Nephron (organoid): ENCODE results near the gene LAMA5.

Experiments used
- H3K27ac Mint-ChIP-seq, 3 experiments: 2 replicates each; pipeline ENCODE4 v1.8.0; 2020; ENCODE audit warnings: mixed read lengths in 3 of 3, mild to moderate bottlenecking in 2 of 3, moderate library complexity in 1 of 3
- H3K27me3 Mint-ChIP-seq: 2 replicates; pipeline ENCODE4 v1.8.0; 2021; ENCODE audit warnings: low read depth, mild to moderate bottlenecking, moderate library complexity, mixed read lengths
- H3K36me3 Mint-ChIP-seq: 2 replicates; pipeline ENCODE4 v1.8.0; 2020; ENCODE audit warnings: low read depth, mixed read lengths
- H3K4me1 Mint-ChIP-seq: 2 replicates; pipeline ENCODE4 v1.8.0; 2020; ENCODE audit warnings: mixed read lengths
- H3K4me3 Mint-ChIP-seq, 3 experiments: 2 replicates each; pipeline ENCODE4 v1.8.0; 2020; ENCODE audit warnings: mild to moderate bottlenecking in 3 of 3, mixed read lengths in 3 of 3, moderate library complexity in 2 of 3
- H3K9me3 Mint-ChIP-seq: 2 replicates; pipeline ENCODE4 v1.8.0; 2020; ENCODE audit warnings: mixed read lengths
- CTCF ChIP-seq, 3 experiments: fragments of 200-600 bp; sonication (generic); IDR thresholded peaks; one replicate each; pipeline ENCODE4 v1.5.0; 2021; ENCODE audit warnings: antibody characterized with exemption in 3 of 3; ENCODE audit not compliant: unreplicated experiment in 3 of 3

LAMA5 gene

GRCh38 chr20:62368976-62369814 lies 2.1 kb upstream of the LAMA5 start:
- Mint-ChIP-seq H3K27ac (peak overlapping the region; percentile 85 to 98 (median 94)), H3K4me3 (peak overlapping the region; percentile 72 to 85 (median 83)), H3K36me3 (peaks cover 3% of the 10 kb centered on the region), H3K4me1 (peaks cover 35% of the 10 kb centered on the region), H3K27me3 (peaks cover 4% of the 10 kb centered on the region), H3K9me3 (peaks cover 2% of the 10 kb centered on the region)
- peak; percentile 50 to 67 (median 55) for TF ChIP-seq CTCF (IDR thresholded peaks at IDR 0.05; ENCODE audit: unreplicated experiment in 3 of 3)

- H3K27me3 Mint-ChIP-seq: peaks cover 4% of the 10 kb centered on the region
- H3K4me1 Mint-ChIP-seq: peaks cover 31% of the 10 kb centered on the region
- peak overlapping the region; percentile 81 to 85 (median 83) for H3K4me3 Mint-ChIP-seq
- no peaks in the 10 kb centered on the region for H3K36me3 Mint-ChIP-seq
- peak overlapping the region; percentile 85 to 98 (median 94) for H3K27ac Mint-ChIP-seq
- TF ChIP-seq CTCF (IDR thresholded peaks at IDR 0.05; ENCODE audit: unreplicated experiment in 3 of 3): no peak
- no peaks in the 10 kb centered on the region for H3K9me3 Mint-ChIP-seq
These were observed 1.4 kb upstream of the LAMA5 start for GRCh38 chr20:62368392-62368975.

DNA sequence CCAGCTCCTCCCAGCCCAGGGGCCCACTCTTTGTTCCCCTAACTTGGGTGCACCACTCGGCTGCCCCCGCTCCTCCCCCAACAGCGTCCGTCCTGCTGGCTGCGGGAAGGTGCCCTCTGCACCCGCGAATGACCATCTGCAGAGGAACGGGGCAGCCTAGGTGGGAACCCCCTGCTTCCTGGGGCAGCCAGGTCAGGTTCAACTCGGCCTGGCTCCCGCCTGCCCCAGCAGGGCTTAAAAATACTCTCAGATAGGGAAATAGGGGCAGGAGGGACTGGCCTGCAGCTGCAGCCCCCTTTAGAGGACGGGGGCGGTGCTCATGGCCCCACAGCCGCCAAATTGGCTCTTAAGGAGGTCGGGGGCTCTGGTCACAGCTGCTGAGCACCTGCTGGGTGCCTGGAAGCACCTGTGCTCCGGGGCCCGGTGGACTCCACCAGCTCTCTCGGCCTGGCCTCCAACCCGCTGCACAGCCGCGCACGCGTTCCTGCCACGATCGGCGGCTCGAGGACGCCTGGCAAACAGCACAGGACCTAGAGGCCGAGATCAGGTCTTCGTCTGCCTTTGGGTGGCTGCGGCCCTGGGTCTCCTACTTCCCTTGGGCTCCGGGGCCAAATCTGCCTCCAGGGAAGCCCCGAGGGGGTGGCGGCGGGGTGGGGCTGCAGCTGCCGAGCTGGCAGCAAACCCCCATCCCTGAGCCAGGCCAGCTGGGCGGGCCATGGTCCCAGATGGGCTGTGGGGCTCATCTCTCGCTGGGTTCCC lies 700 bp upstream of the LAMA5 start:
- Mint-ChIP-seq H3K4me1 (peaks cover 26% of the 10 kb centered on the region), H3K9me3 (no peaks in the 10 kb centered on the region), H3K36me3 (no peaks in the 10 kb centered on the region), H3K27ac (peak overlapping the region in 2 of 3 experiments; percentile 85 to 98), H3K27me3 (peaks cover 4% of the 10 kb centered on the region), H3K4me3 (peak overlapping the region; percentile 81 to 85 (median 83))
- TF ChIP-seq CTCF (IDR thresholded peaks at IDR 0.05; ENCODE audit: unreplicated experiment in 3 of 3): no peak

DNA sequence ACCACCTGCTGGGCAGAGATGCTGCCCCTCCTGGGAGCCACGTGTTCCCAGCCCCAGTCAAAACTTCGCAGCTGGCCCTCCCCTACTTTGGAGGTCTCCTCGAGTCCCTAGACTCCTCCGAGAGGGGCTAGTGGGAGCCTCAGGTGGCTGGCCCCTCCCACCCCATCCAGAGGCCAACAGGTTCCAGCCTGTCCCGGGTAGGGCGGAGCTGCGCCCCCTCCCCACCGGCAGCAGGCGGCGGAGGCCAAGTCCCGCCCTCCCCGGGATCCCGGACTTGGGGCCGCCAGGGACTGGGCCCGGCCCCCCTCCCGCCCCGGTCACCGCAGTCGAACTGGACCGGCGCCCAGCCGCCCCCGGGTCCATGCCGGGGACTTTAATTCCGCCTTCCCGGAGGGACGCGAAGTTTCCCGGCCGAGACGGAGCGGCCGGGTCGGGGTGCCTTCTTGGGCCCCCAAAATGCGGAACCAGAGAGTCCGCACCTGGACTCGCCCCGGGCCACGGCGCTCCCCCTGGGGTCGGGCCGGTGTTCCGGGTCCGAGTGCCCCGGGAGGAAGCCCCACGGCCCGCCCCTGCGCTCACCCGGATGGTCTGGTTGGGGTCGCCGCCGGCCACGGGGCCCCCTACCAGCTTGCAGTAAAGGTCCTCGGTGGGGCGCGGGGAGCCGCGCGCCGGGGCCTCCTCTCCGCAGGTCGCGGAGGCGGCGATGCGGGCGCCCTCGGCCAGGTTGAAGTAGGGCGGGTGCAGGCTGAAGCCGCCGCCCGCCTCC lies 559 bp downstream of the LAMA5 start:
- Mint-ChIP-seq H3K27ac (peak overlapping the region in 1 of 3 experiments; percentile 78), H3K27me3 (peaks cover 4% of the 10 kb centered on the region), H3K36me3 (no peaks in the 10 kb centered on the region), H3K9me3 (no peaks in the 10 kb centered on the region), H3K4me3 (peak overlapping the region; percentile 74 to 84 (median 80)), H3K4me1 (peaks cover 34% of the 10 kb centered on the region)
- no peak for TF ChIP-seq CTCF (IDR thresholded peaks at IDR 0.05; ENCODE audit: unreplicated experiment in 3 of 3)

DNA sequence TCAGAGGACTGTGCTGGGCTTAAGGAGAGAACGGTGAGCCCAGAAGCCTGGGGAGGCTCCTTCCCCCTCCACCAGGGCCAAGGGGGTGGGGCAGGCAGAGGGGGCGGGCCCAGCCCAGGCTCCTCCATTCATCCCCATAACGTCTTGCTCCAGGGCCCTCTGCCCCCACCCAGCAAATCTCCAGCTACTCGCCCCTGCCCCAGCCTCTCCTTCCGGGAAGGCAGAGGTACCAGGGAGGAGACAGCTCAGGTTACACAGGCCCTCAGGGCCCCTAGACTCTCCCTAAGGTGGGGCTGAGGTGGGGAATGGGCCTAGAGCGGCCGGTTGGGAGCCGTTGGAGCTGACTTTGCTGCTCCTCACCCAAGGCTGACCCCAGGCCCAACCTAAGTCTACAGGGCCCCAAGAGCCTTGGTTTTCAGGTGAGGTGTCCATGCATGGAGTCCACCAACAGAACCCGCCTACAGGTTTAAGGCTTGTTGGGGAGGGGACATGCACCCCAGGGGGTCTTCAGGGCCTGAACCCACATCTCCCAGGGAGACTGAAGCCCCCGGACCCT lies 1.2 kb downstream of the LAMA5 start:
- Mint-ChIP-seq H3K4me1 (peaks cover 34% of the 10 kb centered on the region), H3K9me3 (no peaks in the 10 kb centered on the region), H3K36me3 (no peaks in the 10 kb centered on the region), H3K27ac (peak overlapping the region in 2 of 3 experiments; percentile 18 to 78), H3K27me3 (peaks cover 4% of the 10 kb centered on the region), H3K4me3 (peak overlapping the region; percentile 74 to 84 (median 80))
- no peak for TF ChIP-seq CTCF (IDR thresholded peaks at IDR 0.05; ENCODE audit: unreplicated experiment in 3 of 3)
